Thyroid gland (tissue), 4 donors: ENCODE data around the gene MYH8. TPM values are rescaled to one million over a fixed set of nuclear protein-coding genes. Genes with fewer than 3 reads are reported as not detected.

Source experiments
- DNase-seq, 2 donors: peaks; one replicate each; pipeline ENCODE4 v3.0.0-alpha.2; 2019
- H3K27ac ChIP-seq, 3 donors: fragments of 200-600 bp; sonication (generic); 1 replicate in 2 of 3; 2 replicates in 1 of 3; pipeline ENCODE4 v1.5.1; 2016 to 2019; ENCODE audit warnings: mild to moderate bottlenecking in 1 of 3, moderate library complexity in 1 of 3
- H3K27me3 ChIP-seq: fragments of 200-600 bp; sonication (generic); one replicate; pipeline ENCODE4 v1.5.1; 2019
- H3K36me3 ChIP-seq, 2 donors: fragments of 200-600 bp; sonication (generic); one replicate each; pipeline ENCODE4 v1.5.1; 2016 to 2019
- H3K4me1 ChIP-seq, 2 donors: fragments of 200-600 bp; sonication (generic); one replicate each; pipeline ENCODE4 v1.5.1; 2017 to 2019
- H3K4me3 ChIP-seq, 3 donors: fragments of 200-600 bp; sonication (generic); replicated peaks in 1 of 3; 1 replicate in 2 of 3; 2 replicates in 1 of 3; pipeline ENCODE4 v1.5.1; 2016; ENCODE audit warnings: mild to moderate bottlenecking in 1 of 3
- H3K9me3 ChIP-seq: fragments of 200-600 bp; sonication (generic); one replicate; pipeline ENCODE4 v1.5.1; 2017
- POLR2A ChIP-seq, 2 donors: fragments of 450-650 bp; IDR thresholded peaks; one replicate each; pipeline ENCODE4 v1.6.1; 2017; ENCODE audit warnings: antibody characterized with exemption in 2 of 2, mild to moderate bottlenecking in 2 of 2, moderate library complexity in 1 of 2
- WGBS, 2 donors: methylation state at CpG; one replicate each; pipeline ENCODE4 v1.1.5; 2017; 5-methylcytosine and 5-hydroxymethylcytosine counted together
- intact Hi-C: fragments of 100-400 bp; cut with DNase I; formaldehyde crosslinking; loops from one replicate; pipeline ENCODE4 v1.15.1; 2023
- total RNA-seq, 4 donors: library from RNA; depleted of rRNA; stranded (reverse); fragments of >200 nt; gene quantifications; one replicate each; pipeline ENCODE4 v1.2.3, GENCODE V29; 2016
- TF ChIP-seq, protein P1 (sequence below), 6 experiments: fragments of 200-600 bp in 3 of 6; fragments of 450-650 bp in 3 of 6; sonication (generic) in 3 of 6; IDR thresholded peaks; one replicate each; pipeline ENCODE4 v1.5.1; 2016 to 2019; ENCODE audit warnings: antibody characterized with exemption in 6 of 6, mild to moderate bottlenecking in 2 of 6, inconsistent platforms in 1 of 6, moderate library complexity in 1 of 6

Gene MYH8
- not detected for total RNA-seq

GRCh38 chr17:10421900-10422542, at the start of gene MYH8:
TSS of gene MYH8 (minus strand) at chr17:10421950. CDS start at chr17:10420227, 1,723 bp downstream.
- no peak for DNase-seq
- WGBS, 2 donors = 76 to 79% methylated on average over 7 of the region's 7 CpGs
- TF ChIP-seq, protein P1, sequence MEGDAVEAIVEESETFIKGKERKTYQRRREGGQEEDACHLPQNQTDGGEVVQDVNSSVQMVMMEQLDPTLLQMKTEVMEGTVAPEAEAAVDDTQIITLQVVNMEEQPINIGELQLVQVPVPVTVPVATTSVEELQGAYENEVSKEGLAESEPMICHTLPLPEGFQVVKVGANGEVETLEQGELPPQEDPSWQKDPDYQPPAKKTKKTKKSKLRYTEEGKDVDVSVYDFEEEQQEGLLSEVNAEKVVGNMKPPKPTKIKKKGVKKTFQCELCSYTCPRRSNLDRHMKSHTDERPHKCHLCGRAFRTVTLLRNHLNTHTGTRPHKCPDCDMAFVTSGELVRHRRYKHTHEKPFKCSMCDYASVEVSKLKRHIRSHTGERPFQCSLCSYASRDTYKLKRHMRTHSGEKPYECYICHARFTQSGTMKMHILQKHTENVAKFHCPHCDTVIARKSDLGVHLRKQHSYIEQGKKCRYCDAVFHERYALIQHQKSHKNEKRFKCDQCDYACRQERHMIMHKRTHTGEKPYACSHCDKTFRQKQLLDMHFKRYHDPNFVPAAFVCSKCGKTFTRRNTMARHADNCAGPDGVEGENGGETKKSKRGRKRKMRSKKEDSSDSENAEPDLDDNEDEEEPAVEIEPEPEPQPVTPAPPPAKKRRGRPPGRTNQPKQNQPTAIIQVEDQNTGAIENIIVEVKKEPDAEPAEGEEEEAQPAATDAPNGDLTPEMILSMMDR (IDR thresholded peaks at IDR 0.05) = no peak
- TF ChIP-seq POLR2A (IDR thresholded peaks at IDR 0.05) = no peak
- no peak within 1 kb of the TSS for H3K4me3 ChIP-seq
- intact Hi-C loops = no loop called here
- no peaks in the 10 kb centered on the region for H3K4me1 ChIP-seq
- H3K36me3 ChIP-seq = no peaks in the 10 kb centered on the region
- no peak within 1 kb of the TSS for H3K27ac ChIP-seq
- H3K27me3 ChIP-seq = no peaks in the 10 kb centered on the region
- H3K9me3 ChIP-seq = no peaks in the 10 kb centered on the region

DNA sequence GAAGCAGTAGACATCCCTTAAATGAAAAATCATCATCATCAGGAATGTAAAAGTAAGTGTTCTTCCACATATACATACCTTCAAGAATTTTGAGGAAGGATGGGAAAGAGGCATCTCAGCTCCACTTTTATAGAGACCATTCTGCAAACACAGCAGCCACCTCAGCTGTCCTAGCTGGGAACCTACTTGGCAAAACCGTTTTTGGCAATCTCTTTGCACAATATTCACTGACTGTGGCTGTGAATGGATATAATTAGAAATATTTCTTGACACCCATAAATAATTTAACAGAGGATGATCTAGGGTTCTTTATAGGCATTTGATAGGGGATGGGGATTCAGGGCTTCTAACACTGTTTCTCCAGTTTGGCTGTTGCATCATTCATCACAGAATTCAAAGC, 47.7 kb upstream of the MYH8 start, which contains the start of gene MYH4:
MYH4 (minus strand) TSS at position 101 of the 400 bp plus-strand sequence. CDS start 2,814 bp downstream, outside the sequence.
- Histone ChIP-seq H3K4me3 (no peak within 1 kb of the TSS), H3K9me3 (no peaks in the 10 kb centered on the region), H3K27me3 (no peaks in the 10 kb centered on the region), H3K36me3 (no peaks in the 10 kb centered on the region), H3K4me1 (no peaks in the 10 kb centered on the region), H3K27ac (no peak within 1 kb of the TSS)
- 55 to 64% methylated on average over 1 of the region's 1 CpG for WGBS, 2 donors
- no peak for DNase-seq
- TF ChIP-seq POLR2A (IDR thresholded peaks at IDR 0.05) = no peak
- TF ChIP-seq, protein P1 (IDR thresholded peaks at IDR 0.05) = no peak
- intact Hi-C loops = no loop called here

GRCh38 chr17:10463402-10463801, 41.7 kb upstream of the MYH8 start:
- Histone ChIP-seq H3K4me3 (no peak overlapping the region), H3K4me1 (no peaks in the 10 kb centered on the region), H3K9me3 (no peaks in the 10 kb centered on the region), H3K27ac (no peak overlapping the region), H3K27me3 (no peaks in the 10 kb centered on the region), H3K36me3 (no peaks in the 10 kb centered on the region)
- DNase-seq = no peak
- intact Hi-C loops = no loop called here
- no peak for TF ChIP-seq POLR2A (IDR thresholded peaks at IDR 0.05)
- TF ChIP-seq, protein P1 (IDR thresholded peaks at IDR 0.05) = no peak
- WGBS, 2 donors = 62 to 65% methylated on average over 4 of the region's 4 CpGs

DNA sequence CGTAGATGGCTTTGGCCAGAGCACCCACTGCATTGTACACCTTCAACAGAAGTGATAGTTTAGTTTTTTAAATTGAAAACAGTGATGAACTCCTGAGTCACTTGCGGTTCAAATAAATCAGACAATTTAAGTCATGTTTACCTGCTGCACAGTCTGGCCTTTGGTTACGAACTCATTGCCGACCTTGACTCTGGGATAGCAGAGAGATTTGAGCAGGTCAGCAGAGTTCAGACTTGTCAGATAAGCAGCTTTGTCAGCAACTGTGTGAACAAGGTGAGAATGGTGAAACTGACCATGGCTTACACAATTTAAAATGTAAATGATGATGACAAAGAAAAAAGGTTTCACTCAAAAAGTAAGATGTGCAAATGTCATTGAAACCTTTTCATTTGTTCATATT, 38.3 kb upstream of the MYH8 start:
- Histone ChIP-seq H3K27me3 (no peaks in the 10 kb centered on the region), H3K4me1 (no peaks in the 10 kb centered on the region), H3K4me3 (no peak overlapping the region), H3K9me3 (no peaks in the 10 kb centered on the region), H3K36me3 (no peaks in the 10 kb centered on the region), H3K27ac (no peak overlapping the region)
- no peak for DNase-seq
- TF ChIP-seq, protein P1 (IDR thresholded peaks at IDR 0.05) = no peak
- no peak for TF ChIP-seq POLR2A (IDR thresholded peaks at IDR 0.05)
- 82% methylated on average over 4 of the region's 4 CpGs for WGBS, 2 donors
- intact Hi-C loops = no loop called here

DNA sequence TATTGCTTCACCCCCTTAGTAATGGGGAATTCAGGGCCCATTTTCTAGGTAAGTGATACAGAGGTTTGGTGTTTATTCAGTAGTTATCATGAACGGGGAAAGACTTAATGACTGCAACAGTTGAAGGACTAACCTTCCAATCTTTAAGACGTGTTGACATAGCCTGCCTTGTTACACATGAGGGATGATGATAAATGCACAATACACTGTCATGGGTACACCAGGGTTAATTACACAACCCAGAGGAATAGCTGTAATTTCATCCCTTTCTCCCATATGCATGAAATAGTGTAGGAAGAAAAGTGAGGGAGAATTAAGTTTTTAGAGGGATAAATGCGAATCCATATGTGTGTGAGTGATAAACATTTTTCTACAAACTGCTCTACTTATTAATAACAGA, 37.0 kb upstream of the MYH8 start:
- H3K27me3 ChIP-seq = no peaks in the 10 kb centered on the region
- no peak for DNase-seq
- H3K27ac ChIP-seq = no peak overlapping the region
- 52 to 55% methylated on average over 3 of the region's 3 CpGs for WGBS, 2 donors
- no peaks in the 10 kb centered on the region for H3K4me1 ChIP-seq
- intact Hi-C loops = no loop called here
- H3K4me3 ChIP-seq = no peak overlapping the region
- no peaks in the 10 kb centered on the region for H3K9me3 ChIP-seq
- H3K36me3 ChIP-seq = no peaks in the 10 kb centered on the region
- no peak for TF ChIP-seq POLR2A (IDR thresholded peaks at IDR 0.05)
- TF ChIP-seq, protein P1 (IDR thresholded peaks at IDR 0.05) = no peak
